Pulmonary artery endothelial cell (primary cell): Measurements from ENCODE around the gene TAF12. TPM values are rescaled to one million over a fixed set of nuclear protein-coding genes. Genes with fewer than 3 reads are reported as not detected.
"Not testable (repeated sequence)": the region's sequence is repeated elsewhere in the genome, so short reads cannot be mapped to it uniquely, and the experiment has no call there.

Experiments
- DNase-seq: peaks from one replicate; pipeline ENCODE4 v3.0.0-alpha.2; 2011; ENCODE audit warnings: low read depth, low spot score
- total RNA-seq: library from RNA; depleted of rRNA; stranded (reverse); fragments of >200 nt; gene quantifications from 2 replicates; pipeline ENCODE4 v1.2.3, GENCODE V29; 2014

The TAF12 gene
- total RNA-seq, result 35.3 and 36.9 TPM in 2 replicates

DNA sequence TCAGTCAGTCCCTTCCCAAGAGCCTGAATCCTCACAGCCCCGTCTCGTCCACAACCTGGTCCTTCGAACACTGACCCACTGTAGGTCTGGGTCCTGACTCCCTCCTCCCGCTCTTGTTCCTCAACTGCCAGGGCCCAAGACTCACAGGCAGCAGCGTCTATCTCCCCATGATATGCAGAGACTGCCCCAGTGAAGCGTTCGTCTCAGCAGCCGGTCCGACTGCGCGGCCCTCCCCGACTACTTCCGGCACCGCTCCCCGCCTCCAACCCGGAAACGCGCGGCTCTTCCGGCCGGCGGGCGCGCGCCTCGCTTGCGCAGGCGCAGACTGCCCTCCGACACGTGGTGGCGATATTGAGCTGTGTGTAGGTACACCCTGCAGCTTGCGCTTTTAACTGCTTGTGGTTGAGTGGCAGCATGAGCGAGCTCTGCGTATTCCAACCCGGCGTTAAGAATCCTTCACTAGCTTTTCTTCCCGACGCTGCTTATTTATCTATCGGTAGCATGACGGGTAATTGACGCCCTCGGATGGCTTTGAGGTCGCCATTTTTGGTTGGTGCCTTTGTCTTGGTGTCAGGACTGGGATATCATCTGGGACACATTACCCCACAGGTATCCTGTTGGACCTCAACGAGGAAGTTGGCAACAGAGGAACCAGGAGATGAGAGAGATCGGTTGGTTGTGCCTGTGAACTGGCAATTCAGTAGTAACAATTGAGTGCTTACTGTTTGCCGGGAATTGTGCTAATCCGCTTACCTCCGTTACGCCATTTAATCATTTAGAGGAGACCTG, at the start of gene TAF12:
TAF12 (minus strand) TSS at position 221 of the 789 bp plus-strand sequence. CDS start 20,986 bp downstream, outside the sequence.
- peak; percentile 86 for DNase-seq

DNA sequence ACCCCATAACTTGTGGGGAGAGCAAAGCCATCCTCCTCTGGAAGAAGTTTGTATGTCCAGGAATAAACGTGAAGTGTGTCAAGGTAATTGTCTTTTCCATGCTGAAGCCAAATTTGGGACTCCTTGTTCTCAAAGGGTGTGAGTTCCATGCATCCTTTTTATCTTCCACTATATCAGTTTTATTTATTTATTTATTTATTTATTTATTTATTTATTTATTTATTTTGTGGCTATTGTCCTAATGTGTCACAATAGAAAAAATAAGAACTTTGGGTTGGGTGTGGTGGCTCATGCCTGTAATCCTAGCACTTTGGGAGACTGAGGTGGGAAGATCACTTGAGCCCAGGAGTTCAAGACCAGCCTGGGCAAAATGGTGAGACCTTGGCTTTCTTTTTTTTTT, 48.8 kb upstream of the TAF12 start:
- not testable (repeated sequence) for DNase-seq

DNA sequence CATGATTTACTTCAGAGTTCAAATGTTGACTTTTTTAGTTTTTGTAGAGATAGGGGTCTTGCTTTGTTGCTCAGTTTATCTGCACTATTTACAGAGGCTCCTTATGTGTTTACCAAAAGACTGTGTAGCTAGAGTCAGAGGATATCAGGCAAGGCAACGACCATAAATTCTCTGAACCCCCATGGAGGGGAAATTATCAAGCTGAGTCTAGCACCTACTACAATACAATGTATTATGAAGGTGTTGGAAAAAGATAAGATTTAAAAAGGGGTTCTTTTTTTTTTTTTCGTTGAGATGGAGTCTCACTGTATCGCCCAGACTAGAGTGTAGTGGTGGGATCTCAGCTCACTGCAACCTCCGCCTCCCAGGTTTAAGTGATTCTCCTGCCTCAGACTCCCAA, 42.1 kb upstream of the TAF12 start:
- no peak for DNase-seq

DNA sequence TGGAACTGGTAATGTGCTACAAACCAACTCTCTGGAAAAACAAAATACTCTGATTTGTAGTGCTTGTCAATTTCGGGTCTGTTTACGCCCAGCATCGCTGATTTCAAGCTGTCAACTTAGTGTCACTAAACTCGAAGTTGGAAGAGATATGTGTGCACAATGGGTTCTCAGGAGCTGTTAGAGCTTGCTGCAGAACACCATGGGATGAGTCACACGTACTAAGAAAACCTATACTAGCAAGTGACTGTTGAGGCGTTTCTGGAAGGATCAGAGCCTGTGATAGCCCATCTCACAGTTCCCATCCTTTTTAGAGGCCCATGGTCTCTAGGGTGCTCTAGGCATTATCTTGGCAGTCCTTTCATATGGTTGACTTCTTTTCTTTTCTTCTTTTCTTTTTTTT, 40.0 kb upstream of the TAF12 start:
- DNase-seq, result no peak

DNA sequence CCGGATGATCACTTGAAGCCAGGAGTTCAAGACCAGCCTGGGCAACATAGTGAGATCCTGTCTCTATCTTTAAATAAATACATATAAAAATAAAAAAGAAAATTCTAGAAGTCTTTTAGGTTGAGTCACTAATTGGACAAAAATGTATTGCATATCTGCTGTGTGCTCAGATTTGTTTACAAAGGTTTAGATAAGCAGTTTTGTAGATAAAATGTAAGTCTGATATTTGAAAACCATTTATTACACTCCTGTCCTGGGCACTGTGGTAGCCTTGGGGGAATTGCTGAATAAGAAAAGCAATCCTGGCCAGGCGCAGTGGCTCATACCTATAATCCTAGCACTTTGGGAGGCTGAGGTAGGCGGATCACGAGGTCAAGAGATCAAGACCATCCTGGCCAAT, 37.3 kb upstream of the TAF12 start:
- DNase-seq, result no peak

DNA sequence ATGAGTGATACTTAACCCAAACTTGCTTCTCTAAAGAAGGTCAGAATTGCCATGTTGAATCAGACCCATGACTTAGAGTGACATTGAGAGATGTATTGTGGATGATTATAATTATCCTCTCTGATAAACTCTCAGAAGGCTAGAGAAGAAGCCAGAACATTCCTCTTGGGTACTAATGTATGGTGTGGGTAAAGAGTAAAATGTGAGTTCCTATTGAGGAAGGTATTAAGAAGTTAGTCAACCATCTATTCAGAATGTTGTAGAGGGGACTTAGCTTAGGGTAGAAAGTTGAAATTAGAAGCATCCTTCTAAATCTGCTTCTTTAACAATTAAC, 33.0 kb upstream of the TAF12 start:
- no peak for DNase-seq

DNA sequence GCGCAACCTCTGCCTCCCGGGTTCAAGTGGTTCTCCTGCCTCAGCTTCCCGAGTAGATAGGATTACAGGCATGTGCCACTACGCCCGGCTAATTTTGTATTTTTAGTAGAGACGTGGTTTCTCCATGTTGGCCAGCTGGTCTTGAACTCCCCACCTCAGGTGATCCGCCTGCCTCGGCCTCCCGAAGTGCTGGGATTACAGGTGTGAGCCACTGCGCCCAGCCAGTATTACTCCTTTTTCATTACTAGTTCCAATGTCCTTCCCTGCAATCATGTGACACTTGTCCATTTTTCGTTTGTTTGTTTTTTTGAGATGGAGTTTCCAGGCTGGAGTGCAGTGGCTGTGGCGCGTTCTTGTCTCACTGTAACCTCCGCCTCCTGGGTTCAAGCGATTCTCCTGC, 30.1 kb upstream of the TAF12 start:
- DNase-seq, result not testable (repeated sequence)

DNA sequence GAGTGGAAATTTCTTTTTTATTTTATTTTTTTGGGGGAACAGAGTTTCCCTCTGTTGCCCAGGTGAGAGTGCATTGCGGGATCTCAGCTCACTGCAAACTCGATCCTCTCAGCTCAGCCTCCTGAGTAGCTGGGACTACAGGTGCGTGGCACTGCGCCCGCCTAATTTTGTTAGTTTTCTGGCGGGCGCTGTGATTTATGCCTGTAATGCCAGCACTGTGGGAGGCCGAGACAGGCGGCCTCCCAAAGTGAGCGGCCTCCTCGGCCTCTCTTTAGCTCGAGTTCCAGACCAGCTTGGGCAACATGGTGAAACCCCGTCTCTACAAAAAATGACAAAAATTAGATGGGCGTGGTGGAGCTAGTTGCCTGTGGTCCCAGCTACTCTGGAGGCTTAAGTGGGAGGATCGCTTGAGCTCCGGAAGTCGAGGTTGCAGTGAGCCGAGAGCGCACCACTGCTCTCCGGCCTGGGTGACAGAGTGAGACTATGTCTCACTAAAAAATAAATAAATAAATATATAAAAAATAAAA, 28.4 kb upstream of the TAF12 start:
- no peak for DNase-seq

DNA sequence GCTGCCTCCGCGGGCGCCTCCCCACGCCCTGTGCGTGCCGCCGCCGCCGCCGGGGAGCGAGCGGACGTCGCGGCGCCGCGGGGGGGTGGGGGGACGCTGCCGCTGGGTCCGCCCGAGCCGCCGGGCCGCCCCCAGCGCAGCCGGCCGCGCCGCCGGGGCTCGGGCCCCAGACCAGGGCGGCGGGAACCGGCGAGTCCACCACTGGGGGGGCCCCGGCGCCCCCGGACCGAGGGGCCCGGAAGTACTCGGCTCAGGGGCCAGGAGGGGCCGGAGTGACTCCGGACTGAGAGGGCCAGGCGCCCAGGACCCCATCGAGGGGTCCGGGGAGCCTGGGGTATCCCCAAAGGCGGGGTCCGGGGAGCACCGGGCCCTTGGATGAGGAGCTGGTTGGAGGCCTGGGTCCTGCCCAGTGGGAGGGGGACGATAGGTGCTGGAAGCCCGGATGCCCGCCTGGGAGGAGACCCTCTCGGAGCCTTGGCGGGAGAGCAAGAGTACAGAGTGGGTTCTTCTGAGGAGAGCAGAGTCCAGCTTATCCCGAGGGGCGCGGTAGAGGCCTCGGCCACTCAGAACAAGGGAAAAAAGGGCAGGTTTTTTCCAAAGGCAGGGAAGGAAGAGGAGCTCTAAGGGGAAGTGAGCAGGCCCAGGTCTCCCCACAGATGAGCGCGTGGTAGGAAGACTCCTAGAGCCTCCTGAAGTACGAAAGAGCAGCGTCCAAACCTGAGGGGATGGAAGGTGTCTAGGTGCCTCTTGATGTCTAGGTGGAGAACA, 26.3 kb upstream of the TAF12 start:
- no peak for DNase-seq

DNA sequence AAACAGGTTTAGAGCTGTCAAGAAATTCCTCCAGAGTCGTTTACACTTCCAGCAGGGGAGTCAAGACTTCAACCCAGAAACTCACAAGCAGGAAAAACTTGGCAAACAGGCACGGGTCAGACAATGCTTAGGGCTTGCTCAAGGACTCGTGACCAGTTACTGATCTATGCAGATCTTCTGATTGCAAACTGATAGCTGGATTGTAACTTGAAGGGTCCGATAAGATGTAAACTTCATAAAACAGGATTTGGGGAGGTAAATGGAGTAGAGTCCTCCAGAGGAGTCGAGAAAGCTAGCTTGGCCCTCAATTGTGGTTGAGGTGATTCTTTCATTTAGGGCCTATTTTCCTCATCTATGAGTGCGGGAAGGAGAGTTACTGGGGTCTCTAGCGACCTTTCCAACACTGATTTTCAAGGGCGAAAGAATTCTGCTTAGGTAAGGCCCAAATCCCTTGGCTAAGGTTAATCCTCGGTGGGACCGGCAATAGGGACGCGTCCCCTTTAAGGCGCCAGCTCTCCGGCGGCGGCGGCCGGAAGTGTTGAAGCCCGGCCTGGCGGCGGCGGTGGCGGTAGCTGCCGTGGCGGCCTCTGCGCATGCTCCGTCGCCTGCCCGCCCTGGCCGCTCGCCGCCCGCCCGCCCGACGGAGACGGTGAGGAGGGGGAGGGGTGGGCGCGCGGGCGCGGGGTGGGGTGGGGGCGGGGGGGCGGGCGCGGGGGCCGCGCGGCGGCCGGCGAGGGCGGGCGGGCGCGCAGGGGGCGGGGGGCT, 25.5 kb upstream of the TAF12 start, which contains the start of gene GMEB1:
GMEB1 (plus strand) TSS at position 594 of the 765 bp plus-strand sequence. CDS start 14,829 bp downstream, outside the sequence.
- DNase-seq, result peak; percentile 53

DNA sequence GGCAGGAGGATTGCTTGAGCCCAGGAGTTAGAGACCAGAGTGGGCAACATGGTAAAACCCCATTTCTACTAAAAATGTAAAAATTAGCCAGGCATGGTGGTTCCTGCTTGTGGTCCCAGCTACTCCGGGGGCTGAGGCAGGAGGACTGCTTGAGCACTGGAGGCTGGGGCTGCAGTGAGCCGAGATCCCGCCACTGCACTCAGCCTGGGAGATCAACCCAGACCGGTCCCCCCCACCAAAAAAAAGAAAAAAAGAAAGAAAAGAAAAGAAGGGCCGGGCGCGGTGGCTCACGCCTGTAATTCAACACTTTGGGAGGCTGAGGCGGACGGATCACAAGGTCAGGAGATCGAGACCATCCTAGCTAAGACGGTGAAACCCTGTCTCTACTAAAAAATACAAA, 23.9 kb upstream of the TAF12 start:
- DNase-seq, result no peak

- DNase-seq, result no peak
These were observed 21.1 kb upstream of the TAF12 start for GRCh38 chr1:28663871-28664470.

DNA sequence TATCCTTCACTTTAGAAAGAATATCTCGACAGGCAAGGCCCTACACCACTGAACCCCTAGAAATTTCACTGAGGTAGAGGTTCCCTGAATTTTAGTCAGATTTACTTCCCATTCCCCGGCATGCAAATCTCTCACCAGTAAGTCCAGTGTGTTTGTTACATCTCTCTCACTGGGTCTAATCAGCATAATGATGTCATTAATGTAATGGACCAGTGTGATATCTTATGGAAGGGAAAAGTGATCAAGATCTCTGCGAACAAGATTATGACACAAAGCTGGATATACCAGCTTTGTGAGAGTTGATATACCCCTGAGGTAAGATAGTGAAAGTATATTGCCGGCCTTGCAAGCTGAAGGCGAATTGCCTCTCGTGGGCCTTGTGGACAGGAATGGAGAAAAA, 13.5 kb upstream of the TAF12 start:
- no peak for DNase-seq

DNA sequence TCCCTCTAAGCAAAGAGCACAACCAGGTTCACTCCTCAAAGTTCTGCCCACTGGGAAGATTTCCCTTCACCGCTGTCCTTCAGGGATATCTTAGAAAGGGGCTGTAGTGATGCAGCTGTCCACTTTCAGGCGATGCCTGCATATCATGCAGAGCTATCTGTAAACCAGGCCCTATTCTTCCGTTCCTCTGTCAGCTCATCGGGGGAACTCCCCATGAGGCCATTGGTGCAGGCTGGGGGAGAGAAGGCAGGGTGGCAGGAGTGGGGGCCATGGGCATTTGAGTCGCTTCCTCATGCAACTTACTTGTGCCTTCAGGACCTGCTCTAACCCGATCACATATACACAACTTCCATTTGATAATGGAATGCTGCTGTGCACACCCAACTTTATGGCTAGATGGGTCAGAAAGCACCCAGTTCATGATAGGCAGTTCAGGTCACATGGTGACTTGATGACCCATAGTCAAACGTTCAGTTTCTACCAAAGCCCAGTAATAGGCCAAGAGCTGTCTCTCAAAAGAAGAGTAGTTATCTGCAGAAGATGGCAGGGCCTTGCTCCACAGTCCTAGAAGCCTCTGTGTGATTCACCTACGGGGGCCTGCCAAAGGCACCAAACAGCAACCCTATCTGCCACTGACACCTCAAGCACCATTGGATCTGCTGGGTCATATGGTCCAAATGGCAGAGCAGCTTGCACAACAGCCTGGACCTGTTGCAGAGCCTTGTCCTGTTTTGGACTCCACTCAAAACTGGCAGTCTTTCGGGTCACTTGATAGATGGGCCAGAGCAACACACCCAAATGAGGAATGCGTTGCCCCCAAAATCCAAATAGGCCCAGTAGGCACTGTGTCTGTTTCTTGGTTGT, 12.8 kb upstream of the TAF12 start:
- DNase-seq, result not testable (repeated sequence)

- not testable (repeated sequence) for DNase-seq
These were observed 11.0 kb upstream of the TAF12 start for GRCh38 chr1:28653870-28654269.

DNA sequence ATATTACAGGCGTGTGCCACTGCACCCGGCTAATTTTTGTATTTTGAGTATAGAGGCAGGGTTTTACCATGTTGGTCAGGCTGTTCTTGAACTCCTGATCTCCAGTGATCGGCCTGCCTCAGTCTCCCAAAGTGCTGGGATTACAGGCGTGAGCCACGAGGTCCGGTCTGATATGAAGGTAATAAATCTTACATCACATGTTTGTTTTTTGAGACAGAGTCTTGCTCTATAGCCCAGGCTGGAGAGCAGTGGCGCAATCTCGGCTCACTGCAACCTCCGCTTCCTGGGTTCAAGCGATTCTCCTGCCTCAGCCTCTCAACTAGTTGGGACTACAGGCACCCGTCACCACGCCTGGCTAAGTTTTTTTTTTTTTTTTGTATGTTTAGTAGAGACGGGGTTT, 10.2 kb upstream of the TAF12 start:
- DNase-seq, result not testable (repeated sequence)

- peak; percentile 89 for DNase-seq
These were observed 5.8 kb upstream of the TAF12 start, which contains the start of gene RNU11 for GRCh38 chr1:28648474-28649198. TSS of gene RNU11 (plus strand) at chr1:28648600.

GRCh38 chr1:28648008-28648473, 5.2 kb upstream of the TAF12 start:
- peak; percentile 74 for DNase-seq

GRCh38 chr1:28646040-28646439, 3.2 kb upstream of the TAF12 start:
- no peak for DNase-seq
